Cardiac fibroblast (primary cell): Measurements from ENCODE around the gene ZNF280D.

Experiments
- DNase-seq, 2 donors: peaks; one replicate each; pipeline versions ENCODE4 v3.0.0 to v3.0.0-alpha.2; 2010; ENCODE audit warnings: low read depth in 2 of 2
- H3K4me3 ChIP-seq, 2 donors: replicated peaks in 1 of 2; 1 replicate in 1 of 2; 2 replicates in 1 of 2; pipeline ENCODE4 v1.5.1; 2011; ENCODE audit warnings: low read depth in 2 of 2, low read length in 2 of 2, mild to moderate bottlenecking in 2 of 2, moderate library complexity in 1 of 2
- TF ChIP-seq, protein P1 (sequence below): IDR thresholded peaks from one replicate; pipeline ENCODE4 v1.5.1; 2011; ENCODE audit warnings: low read depth, mild to moderate bottlenecking, low read length, inconsistent platforms

Gene ZNF280D

DNA sequence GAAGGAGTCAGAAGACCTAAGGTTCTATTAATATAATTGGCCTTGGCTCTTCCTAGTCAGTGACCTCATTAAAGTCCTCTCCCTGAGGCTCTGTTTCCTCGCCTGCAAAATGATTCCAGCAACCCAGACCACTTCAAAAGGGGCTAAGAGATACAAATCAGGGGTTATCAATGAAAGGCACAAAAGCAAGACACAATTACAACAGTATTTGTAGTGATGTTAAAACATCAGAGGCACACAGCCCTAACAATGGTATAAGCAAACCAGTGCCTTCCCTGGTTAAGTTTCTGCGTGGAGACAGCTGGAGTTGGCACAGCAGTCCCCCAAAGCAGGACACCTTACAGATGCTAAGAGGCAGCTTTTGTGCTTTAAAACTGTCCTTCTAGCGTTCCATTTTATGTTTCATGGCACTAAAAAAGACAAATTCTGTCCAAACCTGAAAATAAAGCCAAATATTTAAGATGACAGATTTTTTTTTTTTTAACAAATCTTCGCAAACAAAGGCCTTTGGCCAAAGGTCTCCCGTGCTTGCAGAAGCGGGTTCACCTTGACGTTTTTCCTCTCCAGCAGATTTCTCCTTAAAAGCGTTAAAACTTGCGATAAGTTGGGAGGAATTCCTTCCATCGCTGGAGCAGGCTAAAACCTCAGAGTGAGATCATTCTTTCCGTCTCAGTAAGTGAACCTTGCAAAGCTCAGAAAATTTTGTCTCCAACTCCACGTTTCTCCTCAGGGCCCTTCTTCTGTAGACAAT is 999 bp downstream of the ZNF280D start:
- TF ChIP-seq, protein P1, sequence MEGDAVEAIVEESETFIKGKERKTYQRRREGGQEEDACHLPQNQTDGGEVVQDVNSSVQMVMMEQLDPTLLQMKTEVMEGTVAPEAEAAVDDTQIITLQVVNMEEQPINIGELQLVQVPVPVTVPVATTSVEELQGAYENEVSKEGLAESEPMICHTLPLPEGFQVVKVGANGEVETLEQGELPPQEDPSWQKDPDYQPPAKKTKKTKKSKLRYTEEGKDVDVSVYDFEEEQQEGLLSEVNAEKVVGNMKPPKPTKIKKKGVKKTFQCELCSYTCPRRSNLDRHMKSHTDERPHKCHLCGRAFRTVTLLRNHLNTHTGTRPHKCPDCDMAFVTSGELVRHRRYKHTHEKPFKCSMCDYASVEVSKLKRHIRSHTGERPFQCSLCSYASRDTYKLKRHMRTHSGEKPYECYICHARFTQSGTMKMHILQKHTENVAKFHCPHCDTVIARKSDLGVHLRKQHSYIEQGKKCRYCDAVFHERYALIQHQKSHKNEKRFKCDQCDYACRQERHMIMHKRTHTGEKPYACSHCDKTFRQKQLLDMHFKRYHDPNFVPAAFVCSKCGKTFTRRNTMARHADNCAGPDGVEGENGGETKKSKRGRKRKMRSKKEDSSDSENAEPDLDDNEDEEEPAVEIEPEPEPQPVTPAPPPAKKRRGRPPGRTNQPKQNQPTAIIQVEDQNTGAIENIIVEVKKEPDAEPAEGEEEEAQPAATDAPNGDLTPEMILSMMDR, result no peak
- H3K4me3 ChIP-seq, result peak overlapping the region; percentile 57 to 67
- DNase-seq, result peak; percentile 66 to 71

GRCh38 chr15:56731548-56731947 is 1.8 kb downstream of the ZNF280D start:
- H3K4me3 ChIP-seq, result peak overlapping the region in 1 of 2 donors; percentile 67
- no peak for DNase-seq
- TF ChIP-seq, protein P1, result no peak

GRCh38 chr15:56729561-56729960 is 3.7 kb downstream of the ZNF280D start:
- TF ChIP-seq, protein P1, result no peak
- no peak for DNase-seq
- no peak overlapping the region for H3K4me3 ChIP-seq

- TF ChIP-seq, protein P1, result no peak
- no peak for DNase-seq
- no peak overlapping the region for H3K4me3 ChIP-seq
Measured at GRCh38 chr15:56725386-56725785, 7.9 kb downstream of the ZNF280D start.

- H3K4me3 ChIP-seq, result no peak overlapping the region
- TF ChIP-seq, protein P1, result no peak
- DNase-seq, result no peak
Measured at GRCh38 chr15:56724232-56724631, 9.1 kb downstream of the ZNF280D start.

- TF ChIP-seq, protein P1, result no peak
- H3K4me3 ChIP-seq, result no peak overlapping the region
- DNase-seq, result no peak
Measured at GRCh38 chr15:56723787-56724186, 9.5 kb downstream of the ZNF280D start.
